Activated effector memory CD4-positive, alpha-beta T cell treated with anti-CD3 and anti-CD28 coated beads, Interleukin-2, amount 50 U/mL, for 16 hours (primary cell): ENCODE data around the gene RFNG.

Experiments used
- DNase-seq: peaks from one replicate; pipeline ENCODE4 v3.0.0-alpha.2; 2020

RFNG gene

DNA sequence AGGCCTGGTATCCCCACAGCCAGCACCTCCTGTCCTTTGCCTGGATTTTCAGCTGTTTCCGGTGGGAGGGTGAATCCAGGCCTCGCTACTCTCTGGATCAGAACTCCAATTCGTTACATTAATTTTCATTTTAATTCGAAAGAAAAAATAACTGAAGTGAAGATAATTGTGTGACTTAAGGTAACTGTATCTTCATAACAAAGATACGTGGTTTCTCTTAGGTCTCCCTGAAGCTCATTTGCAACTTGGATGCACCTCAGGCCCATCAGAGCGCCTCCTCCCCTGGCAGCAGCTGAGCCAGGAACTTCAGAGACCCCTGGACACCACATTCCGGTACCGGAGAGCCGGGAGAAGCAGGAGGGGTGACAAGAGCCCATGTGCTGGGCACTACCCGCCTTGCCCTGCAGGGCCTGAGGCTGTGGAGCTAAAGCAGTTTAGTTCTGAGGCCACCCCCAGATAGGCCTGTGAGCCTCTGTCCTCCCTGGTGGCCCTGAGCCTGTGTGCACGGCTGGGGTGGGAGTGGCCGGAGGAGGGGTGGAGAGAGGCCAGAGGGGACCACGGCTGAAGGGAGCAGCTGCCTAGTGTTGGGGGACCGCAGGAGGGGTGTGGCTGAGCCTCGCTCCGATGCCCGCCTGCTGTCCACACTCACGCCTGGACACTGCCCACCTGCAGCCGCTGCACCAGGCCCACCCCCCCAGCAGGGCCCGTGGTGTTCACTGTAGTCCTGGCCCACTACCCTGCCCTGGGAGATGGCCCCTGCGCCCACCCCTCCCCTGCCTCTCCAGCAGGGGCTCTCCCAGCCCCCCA is 25.4 kb upstream of the RFNG start:
- DNase-seq, result no peak

DNA sequence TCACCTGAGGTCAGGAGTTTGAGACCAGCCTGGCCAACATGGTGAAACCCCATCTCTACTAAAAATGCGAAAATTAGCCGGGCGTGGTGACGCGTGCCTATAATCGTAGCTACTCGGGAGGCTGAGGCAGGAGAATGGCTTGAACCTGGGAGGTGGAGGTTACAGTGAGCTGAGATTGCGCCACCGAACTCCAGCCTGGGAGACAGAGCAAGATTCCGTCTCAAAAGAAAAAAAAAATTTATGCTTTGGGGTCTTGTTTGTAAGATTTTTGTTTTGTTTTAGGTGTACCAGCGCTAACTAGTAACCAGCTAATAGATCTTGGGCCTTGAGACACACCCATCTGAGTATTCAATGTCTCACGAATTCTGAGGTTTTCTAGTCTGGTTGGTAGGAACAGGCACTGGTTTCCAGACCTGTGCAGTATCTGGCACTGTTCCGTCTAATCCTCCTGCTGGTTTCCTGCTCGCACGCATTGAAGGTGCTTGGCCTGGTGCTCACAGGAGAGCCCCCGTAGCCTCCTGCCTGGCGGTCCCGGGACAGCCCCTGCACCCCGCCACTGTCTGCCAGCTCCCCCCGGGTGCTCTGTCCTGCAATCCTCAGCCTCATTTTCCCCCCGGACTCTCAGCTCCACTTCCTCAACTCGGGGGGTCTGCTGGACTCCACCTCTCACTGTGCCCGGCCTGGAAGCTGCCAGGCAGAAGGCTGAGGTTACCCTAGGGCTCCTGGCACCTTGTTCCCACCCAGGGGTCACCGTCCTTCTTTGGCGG is 24.6 kb upstream of the RFNG start:
- DNase-seq, result no peak

DNA sequence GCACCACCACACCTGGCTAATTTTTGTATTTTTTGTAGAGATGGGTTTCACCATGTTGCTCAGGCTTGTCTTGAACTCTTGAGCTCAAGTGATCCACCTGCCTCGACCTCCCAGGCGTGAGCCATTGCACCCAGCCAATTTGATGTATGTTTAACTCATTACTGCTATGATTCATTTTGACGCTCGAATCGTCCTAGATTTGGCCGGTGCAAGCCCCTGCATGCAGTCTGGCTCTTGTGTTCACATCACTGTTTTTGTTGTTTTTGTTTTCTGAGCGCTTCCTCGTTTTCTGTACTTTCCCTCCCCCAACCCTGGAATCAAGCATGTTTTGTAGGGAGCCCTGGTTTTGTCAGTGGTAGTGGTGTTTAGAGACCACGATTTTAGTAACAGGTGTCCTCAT is 21.8 kb upstream of the RFNG start:
- no peak for DNase-seq

DNA sequence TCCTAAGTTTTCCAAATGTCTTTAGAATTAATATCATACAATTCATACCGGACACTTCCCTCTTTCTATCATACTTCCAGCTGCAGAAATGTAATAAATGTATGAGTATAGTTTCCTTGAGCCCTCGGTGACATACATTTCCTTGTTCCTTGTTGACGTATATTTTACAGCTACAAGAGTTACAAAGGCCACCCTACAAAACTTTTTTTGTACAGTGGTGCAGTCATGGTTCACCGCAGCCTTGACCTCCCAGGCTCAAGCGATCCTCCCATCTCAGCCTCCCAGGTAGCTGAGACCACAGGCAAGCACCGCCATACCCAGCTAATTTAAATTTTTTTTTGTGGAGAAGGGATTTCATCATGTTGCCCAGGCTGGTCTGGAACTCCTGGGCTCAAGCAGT is 21.2 kb upstream of the RFNG start:
- no peak for DNase-seq

DNA sequence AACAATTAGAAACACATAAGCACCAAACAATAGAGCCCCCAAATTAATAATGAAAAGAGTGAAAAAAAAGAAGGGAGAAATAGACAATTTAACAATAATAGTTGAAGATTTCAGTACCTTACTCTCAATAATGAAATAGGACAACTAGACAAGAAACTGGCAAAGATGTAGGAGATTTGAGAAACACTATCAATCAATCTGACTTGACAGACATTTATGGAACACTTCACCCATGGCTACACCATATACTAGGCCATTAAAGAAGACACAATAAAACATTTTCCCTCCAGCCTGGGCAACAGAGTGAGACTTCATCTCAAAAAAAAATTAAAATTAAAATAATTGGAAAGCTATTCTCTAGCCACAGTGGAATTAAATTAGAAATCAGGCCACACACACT is 19.0 kb upstream of the RFNG start:
- no peak for DNase-seq

DNA sequence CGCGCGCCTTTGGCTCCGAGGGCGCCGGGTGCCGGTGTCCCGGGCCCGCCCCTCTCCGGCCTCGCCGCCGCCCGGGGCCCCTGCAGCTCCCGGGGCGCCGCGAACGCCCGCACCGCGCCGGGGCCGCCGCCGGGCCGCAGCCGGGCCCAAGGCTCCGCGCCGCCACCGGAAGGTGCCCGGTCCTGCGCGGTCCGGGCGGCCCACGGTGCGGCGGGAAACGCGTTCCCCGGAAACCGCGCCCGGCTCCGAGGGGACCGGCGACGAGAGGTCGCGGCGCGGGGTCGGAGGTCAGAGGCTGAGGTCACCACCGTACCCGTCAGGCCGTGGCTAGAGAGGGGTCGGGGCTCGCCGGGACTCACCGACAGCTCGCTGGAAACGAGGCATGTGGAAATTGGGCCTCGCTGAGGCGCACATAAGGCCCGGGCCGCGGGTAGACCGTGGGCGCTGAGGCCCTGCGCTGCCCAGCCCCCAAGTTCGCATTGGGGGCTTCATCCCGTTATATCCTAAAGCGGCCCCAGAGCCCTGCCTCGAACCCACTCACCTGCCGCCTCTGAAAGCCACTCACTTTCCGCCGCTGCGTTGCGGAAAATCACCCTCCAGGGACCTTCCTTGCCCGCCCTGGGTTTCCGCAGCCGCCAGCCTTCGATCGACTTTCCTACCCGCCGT is 14.2 kb upstream of the RFNG start, which contains the start of gene DUS1L:
TSS of gene DUS1L (minus strand) at position 167 of the 666 bp plus-strand sequence. CDS start 745 bp downstream, outside the sequence.
- peak; percentile 90 for DNase-seq

DNA sequence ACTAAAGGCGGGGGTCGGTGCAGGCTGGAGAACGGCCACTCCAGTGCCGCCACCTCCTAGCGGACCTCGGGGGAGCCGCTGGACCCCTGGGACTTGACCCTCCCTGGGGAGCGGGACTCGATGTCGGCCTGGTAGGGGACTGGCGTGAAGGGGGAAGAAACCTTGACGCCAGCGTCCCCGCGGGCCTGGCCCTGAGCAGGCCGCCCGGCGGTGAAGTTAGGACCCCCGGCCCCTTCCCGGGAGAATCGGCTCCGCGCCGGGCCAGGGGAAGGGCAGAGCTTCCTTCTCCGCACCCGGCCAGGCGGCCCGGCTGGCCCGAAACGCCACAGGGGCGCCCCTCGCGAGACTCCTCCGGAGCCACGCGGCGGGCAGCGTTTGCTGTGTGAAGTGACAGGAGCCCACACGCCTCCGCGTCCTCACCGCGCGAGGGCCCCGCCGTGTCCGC is 13.6 kb upstream of the RFNG start:
- no peak for DNase-seq

DNA sequence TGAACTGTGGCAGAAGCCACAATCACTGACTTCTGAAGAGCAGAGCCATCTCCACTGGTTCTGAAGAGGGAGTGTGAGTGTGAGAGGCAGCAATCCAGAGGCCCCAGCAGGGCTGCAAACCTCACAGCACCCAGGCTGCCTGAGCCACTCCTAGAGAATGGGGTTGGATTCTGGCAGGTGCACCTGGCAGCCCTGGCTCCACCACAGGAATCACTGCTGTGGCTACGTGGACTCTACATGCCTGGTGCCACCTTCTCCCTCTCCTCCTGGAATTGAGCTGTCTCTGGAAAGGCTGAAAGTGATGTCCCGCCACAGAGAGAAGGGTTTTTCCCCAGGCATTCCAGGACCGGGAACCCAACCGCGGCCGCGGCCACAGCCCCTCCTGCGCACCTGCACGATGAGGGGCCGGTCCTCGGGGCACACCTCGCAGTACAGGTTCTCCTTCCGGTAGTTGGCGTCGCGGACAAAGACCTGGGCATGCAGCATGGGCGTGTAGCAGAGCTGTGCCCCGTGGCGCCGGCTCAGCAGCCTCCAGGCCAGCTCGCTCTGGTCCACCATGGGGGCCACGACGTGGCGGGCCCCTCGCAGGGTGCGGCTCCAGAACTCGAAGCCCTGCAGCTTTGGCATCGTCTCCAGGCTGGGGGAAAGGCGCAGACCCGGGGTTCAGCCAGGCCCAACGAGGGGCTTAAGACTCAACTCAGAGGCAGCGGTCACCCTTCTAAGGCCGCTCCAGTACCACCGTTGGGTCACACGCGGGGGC is 13.0 kb upstream of the RFNG start:
- no peak for DNase-seq

DNA sequence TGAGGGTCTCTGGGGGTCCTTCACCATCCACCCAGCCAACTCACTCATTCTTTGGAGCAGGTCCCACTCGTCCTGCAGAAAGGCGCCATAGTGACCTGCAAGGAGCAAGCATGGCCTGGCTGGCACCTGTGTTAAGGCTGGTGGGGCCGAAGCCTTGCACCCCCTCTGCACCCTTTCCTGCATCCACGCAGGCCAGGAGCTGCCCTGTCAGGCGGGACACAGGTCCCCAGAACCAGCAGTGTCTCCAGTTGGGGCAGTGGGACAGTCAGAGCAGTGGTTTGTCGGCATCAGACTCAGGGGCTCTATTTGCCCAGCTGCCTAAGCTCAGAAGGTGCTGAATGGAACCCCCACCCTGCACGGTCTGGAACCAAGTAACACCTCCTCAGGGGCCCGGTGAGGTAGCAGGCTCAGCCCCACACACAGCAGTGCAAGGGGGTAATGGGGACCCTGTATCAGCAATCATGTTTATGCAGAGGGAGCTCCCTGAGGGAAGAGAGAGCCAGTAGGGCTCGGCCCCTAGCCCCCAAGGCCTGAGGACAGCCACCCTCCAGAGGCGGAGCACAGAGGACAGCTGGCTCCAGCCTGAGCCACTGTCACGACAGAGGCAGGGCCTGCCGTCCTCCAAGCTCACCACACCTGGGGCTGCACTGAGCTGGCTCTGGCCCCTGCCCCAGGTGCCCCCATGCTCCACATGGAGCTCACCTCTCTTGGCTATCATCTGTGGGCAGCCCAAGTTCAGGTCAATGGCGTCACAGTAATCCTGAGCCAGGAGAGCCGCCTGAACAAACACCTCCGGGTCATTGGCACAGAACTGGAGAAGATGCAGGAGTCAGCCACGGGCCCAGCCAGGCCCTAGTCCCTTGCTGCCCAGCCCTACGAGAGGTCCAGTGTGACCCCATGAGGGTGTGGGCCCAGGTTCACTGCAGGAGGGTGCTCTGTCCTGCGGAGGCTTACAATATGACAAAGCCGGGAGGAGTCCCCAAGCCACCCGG is 12.1 kb upstream of the RFNG start:
- DNase-seq, result no peak

DNA sequence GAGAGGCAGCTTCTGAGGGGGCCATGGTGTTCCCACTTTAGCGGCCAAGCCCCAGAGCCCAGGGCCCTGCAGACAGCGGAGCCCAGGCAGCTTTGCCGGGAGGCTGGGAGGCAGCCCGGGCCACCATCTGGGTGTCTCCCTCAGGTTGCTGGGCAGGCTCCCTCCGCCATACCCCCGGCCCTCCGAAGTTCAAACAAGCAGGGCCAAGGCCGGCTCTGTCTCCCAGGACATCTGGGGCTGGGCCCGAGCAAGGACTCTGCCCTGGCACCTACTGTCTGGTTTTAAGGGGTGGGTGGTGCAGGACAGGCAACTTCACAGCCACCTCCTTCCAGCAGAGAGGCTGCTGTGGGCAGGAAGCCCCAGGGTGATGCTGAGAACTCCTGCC is 11.4 kb upstream of the RFNG start:
- DNase-seq, result no peak

DNA sequence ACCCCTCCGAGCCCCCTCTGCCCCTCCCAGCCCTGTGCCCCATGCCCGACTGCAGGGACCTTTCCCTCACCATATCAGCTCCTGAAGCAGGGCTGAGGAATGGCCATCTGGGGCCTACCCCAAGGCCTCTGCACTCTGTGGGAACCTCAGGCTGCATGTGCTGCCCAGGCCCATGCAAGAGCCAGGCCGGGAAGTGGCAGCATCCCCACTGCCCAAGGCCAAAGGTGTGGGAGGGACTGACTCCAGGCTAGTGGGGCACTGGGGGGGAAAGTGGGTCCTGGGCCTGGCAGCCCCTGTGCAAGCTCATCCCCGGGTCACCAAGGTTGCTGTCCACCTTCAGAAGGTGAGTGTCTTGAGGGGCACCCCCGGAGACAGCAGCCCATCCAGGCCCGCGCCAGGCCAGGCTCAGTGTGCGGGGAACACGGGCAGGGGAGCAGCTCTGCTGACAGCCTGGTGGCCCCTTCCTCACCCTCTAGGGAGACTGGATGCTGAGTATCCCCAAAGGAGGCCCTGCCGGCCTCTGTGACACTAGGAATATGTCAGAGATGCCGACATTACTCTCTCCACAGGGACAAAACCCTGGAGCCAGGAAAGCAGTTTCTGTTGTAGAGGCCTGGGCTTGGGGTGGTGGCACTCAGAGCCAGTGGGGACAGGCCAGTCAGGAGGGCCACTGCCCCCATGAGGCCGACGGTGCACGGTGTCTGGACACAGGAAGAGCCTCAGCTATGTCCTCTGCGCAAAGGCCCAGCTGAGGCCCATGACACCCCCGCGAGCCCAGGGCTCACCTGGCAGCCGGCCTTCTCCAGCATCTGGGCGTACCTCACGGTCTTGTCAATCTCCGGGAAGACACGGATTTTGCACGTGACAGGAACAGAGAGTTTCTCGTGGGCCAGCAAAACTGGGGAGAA is 10.7 kb upstream of the RFNG start:
- DNase-seq, result no peak

DNA sequence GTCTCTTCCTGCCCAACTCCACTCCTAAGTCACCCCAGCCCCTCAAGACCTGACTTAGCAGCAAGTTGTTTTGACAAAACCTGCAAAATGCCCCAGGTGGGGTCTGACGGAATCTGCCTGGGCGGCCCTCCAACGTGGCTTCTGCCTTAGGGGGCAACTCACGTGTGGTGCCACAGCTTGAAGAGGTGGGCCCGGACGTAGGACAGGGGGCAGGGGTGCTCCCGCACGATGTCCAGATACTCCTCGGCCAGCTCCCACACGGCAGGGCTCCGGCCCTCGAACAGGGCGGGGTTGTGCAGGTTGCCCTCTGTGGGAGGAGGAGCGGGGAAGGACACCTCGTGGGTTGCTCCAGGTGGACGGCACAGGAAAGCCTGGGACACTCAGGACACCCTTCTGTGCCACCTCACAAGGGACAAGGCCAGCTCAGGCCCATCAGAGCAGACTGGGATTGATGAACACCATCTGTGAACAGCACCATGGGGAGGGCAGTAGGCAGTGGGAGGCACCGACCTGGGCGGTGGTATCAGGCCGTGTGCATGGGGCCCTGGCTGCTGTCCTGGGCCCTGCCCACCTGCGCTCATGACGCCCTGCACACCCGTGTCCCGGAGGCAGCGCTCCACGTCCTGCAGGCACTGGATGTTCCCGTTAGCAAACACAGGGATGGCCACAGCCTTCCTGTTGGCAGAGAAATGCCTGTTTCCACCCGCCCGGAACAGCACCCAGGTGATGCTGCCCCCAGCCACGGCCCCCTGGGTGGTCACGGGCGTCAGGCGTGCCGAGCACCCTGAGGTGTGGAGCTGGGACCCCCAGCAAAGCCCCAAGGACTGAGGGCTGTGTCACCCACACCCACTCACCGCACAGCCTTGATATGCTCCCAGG is 9.7 kb upstream of the RFNG start:
- DNase-seq, result no peak

DNA sequence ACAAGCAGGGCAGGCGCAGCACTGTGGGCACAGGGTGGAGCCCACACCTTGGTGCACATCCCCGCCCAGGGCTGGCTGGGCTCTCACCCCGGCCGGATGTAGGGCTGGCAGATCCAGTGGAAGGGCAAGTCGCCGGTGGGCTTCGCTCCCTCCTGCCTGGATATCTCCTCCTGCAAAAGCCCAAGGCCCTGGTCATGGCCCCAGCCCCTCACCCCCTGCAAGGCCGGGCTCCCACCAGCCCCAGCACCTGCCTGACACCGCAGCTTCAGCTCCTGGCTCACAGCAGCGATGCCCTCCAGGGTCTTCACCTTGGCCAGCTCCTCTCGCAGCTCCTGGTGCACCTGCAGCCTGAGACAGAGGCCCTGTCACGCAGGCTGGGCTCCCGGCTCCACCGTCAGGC is 9.0 kb upstream of the RFNG start:
- no peak for DNase-seq

DNA sequence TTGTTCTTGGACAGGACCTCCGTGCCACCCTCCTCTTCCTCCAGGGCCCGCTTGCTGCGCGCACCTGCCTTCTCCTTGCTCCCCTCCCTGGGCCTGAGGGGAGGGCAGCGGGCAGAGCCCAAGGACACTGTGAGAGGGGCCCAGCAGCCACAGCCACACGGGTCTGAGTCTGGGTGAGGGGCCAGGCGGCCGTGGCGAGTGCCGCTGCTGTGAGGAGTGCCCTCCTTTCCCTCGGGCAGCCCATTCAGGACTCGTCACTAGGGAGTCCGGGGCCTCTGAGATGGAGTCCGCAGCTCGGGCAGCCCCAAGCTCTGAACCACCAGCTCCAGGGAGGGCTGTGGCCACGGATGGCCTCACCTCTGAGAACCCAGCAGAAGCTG is 8.4 kb upstream of the RFNG start:
- DNase-seq, result no peak

DNA sequence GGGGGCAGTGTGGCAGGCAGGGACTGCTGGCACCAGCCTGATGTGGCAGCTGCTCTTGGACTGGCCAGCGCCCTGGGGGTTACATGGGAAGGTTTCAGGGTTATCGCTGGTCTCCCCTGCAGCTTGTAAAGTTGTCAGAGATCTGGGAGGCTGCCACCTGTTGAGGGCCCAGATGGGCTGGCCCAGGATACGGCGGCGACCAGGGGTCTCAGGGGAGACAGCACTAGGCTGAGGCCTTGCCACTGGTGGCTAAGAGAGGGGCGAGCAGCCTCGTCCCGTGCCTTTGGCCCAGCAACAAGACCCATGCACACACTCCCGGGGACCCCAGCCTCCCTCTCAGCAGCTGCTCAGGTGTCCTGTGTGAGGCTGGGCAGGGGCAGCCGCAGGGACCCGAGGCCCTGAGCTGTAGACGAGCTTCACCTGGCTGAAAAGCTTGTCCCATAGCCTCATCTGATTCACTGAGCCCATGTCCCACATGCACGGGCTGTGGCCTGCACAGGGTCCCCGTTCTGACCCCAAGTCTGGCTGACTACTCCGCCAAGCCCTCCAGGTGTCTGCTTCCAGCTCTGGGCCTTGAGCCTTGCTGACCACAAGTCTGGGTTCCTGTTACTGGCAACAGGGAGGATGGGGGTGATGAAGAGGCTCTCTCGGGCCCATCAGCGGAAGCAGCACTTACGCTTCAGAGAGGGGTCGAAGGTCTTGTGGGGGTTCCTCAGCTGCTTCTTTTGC is 7.8 kb upstream of the RFNG start:
- no peak for DNase-seq

DNA sequence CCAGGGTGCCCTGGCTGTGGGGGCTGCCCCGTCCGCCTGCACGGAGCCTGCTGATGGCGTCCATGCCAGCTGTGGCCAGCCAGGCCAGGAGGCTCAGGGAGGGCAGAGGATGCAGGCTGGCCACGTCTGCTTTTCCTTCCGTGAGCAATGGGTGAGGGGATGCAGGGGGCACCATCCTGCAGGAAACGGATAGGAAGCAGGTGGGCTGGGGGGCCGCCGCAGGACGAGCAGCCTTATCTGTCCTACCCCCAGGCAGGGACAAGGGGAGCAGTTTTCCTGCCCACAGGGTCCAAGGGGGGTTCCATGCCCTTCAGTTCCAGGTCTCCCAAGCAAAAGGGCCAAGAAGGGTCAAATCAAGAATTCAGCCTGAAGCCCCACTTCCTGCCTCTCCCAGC is 7.2 kb upstream of the RFNG start:
- DNase-seq, result no peak

DNA sequence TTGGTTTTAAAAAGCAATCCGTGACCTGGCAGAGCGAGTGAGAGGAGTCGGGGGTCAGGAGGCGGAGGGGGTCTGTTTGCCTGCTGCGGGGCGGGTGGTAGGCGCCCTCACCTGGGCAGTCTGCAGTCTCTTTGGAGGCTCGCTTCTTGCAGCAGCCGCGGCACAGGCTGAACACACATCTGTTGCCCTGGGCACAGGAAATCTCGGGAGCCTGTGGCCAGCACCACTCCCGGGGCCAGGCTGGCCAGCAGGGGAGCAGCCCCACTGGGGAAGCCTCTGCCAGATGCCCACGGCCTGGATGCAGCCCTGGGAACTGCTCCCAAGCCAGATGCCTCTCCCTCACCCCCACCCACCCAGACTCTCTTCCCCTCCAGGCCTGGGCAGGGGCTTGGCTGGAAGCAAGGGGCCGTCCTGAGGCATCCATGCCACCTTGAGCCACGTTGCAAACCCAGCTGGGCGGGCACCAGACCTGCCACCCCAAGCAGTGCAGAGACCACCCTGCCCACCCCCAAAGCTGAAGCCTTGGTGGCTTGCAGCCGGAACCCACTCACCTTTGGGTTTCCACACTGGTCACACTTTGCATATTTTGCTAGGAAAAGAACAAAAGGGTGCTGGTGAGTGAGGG is 6.7 kb upstream of the RFNG start:
- no peak for DNase-seq
